Measurements from ENCODE around the gene CDS2.
A peak's percentile ranks its signal among the peaks of the same experiment; 100 is the strongest.

CDS2 gene

GRCh38 chr20:5170341-5170740 lies 43.5 kb downstream of the CDS2 start:
- no peak overlapping the region for H3K4me3 ChIP-seq (replicated peaks in 1 of 2; ENCODE audit: low read depth in 2 of 2, low read length in 2 of 2)
- DNase-seq (ENCODE audit: low read depth in 2 of 2): no peak
- TF ChIP-seq CTCF (IDR thresholded peaks at IDR 0.05; ENCODE audit: low read depth, low read length): no peak

GRCh38 chr20:5171064-5171789 lies 44.4 kb downstream of the CDS2 start:
- peak in 1 of 2 donors; percentile 23 for DNase-seq (ENCODE audit: low read depth in 2 of 2)
- TF ChIP-seq CTCF (IDR thresholded peaks at IDR 0.05; ENCODE audit: low read depth, low read length): no peak
- H3K4me3 ChIP-seq (replicated peaks in 1 of 2; ENCODE audit: low read depth in 2 of 2, low read length in 2 of 2): no peak overlapping the region

- DNase-seq (ENCODE audit: low read depth in 2 of 2): no peak
- no peak overlapping the region for H3K4me3 ChIP-seq (replicated peaks in 1 of 2; ENCODE audit: low read depth in 2 of 2, low read length in 2 of 2)
- TF ChIP-seq CTCF (IDR thresholded peaks at IDR 0.05; ENCODE audit: low read depth, low read length): no peak
These were observed 45.0 kb downstream of the CDS2 start for GRCh38 chr20:5171790-5172164.

GRCh38 chr20:5172167-5172601 lies 45.4 kb downstream of the CDS2 start:
- no peak overlapping the region for H3K4me3 ChIP-seq (replicated peaks in 1 of 2; ENCODE audit: low read depth in 2 of 2, low read length in 2 of 2)
- DNase-seq (ENCODE audit: low read depth in 2 of 2): no peak
- TF ChIP-seq CTCF (IDR thresholded peaks at IDR 0.05; ENCODE audit: low read depth, low read length): no peak

GRCh38 chr20:5172903-5173463 lies 46.2 kb downstream of the CDS2 start:
- H3K4me3 ChIP-seq (replicated peaks in 1 of 2; ENCODE audit: low read depth in 2 of 2, low read length in 2 of 2): no peak overlapping the region
- TF ChIP-seq CTCF (IDR thresholded peaks at IDR 0.05; ENCODE audit: low read depth, low read length): no peak
- no peak for DNase-seq (ENCODE audit: low read depth in 2 of 2)

- H3K4me3 ChIP-seq (replicated peaks in 1 of 2; ENCODE audit: low read depth in 2 of 2, low read length in 2 of 2): no peak overlapping the region
- TF ChIP-seq CTCF (IDR thresholded peaks at IDR 0.05; ENCODE audit: low read depth, low read length): no peak
- no peak for DNase-seq (ENCODE audit: low read depth in 2 of 2)
These were observed 46.9 kb downstream of the CDS2 start for GRCh38 chr20:5173751-5174150.
